ENCODE data around the gene CUL1.
A peak's percentile ranks its signal among the peaks of the same experiment; 100 is the strongest.

CUL1 gene

GRCh38 chr7:148712678-148713329 lies 14.1 kb downstream of the CUL1 start:
- TF ChIP-seq JUND (IDR thresholded peaks at IDR 0.05; ENCODE audit: low read depth) = no peak
- in situ Hi-C loops (cut with HindIII; ENCODE audit: low pct_unique_long_range_greater_than_20kb, low sequenced_read_pairs) = no loop called here
- no peak for DNase-seq (ENCODE audit: low read depth in 1 of 2, low spot score in 1 of 2)

GRCh38 chr7:148714498-148714897 lies 15.8 kb downstream of the CUL1 start:
- TF ChIP-seq JUND (IDR thresholded peaks at IDR 0.05; ENCODE audit: low read depth) = no peak
- in situ Hi-C loops (cut with HindIII; ENCODE audit: low pct_unique_long_range_greater_than_20kb, low sequenced_read_pairs) = no loop called here

GRCh38 chr7:148715027-148715426 lies 16.3 kb downstream of the CUL1 start:
- in situ Hi-C loops (cut with HindIII; ENCODE audit: low pct_unique_long_range_greater_than_20kb, low sequenced_read_pairs) = no loop called here
- no peak for DNase-seq (ENCODE audit: low read depth in 1 of 2, low spot score in 1 of 2)
- TF ChIP-seq JUND (IDR thresholded peaks at IDR 0.05; ENCODE audit: low read depth) = no peak

More at GRCh38 chr7:148714498-148714897, 15.8 kb downstream of the CUL1 start:
- DNase-seq (ENCODE audit: low read depth in 1 of 2, low spot score in 1 of 2) = no peak

GRCh38 chr7:148717266-148717793 lies 18.6 kb downstream of the CUL1 start:
- no peak for TF ChIP-seq JUND (IDR thresholded peaks at IDR 0.05; ENCODE audit: low read depth)
- peak in 1 of 2 experiments; percentile 51 for DNase-seq (ENCODE audit: low read depth in 1 of 2, low spot score in 1 of 2)
- in situ Hi-C loops (cut with HindIII; ENCODE audit: low pct_unique_long_range_greater_than_20kb, low sequenced_read_pairs) = no loop called here

GRCh38 chr7:148718431-148718830 lies 19.7 kb downstream of the CUL1 start:
- no peak for TF ChIP-seq JUND (IDR thresholded peaks at IDR 0.05; ENCODE audit: low read depth)
- in situ Hi-C loops (cut with HindIII; ENCODE audit: low pct_unique_long_range_greater_than_20kb, low sequenced_read_pairs) = no loop called here
- no peak for DNase-seq (ENCODE audit: low read depth in 1 of 2, low spot score in 1 of 2)

- in situ Hi-C loops (cut with HindIII; ENCODE audit: low pct_unique_long_range_greater_than_20kb, low sequenced_read_pairs) = no loop called here
- no peak for TF ChIP-seq JUND (IDR thresholded peaks at IDR 0.05; ENCODE audit: low read depth)
- no peak for DNase-seq (ENCODE audit: low read depth in 1 of 2, low spot score in 1 of 2)
Measured at GRCh38 chr7:148719753-148720152, 21.1 kb downstream of the CUL1 start.

- DNase-seq (ENCODE audit: low read depth in 1 of 2, low spot score in 1 of 2) = no peak
- no peak for TF ChIP-seq JUND (IDR thresholded peaks at IDR 0.05; ENCODE audit: low read depth)
- in situ Hi-C loops (cut with HindIII; ENCODE audit: low pct_unique_long_range_greater_than_20kb, low sequenced_read_pairs) = no loop called here
Measured at GRCh38 chr7:148720472-148720871, 21.8 kb downstream of the CUL1 start.

- no peak for DNase-seq (ENCODE audit: low read depth in 1 of 2, low spot score in 1 of 2)
- in situ Hi-C loops (cut with HindIII; ENCODE audit: low pct_unique_long_range_greater_than_20kb, low sequenced_read_pairs) = no loop called here
- no peak for TF ChIP-seq JUND (IDR thresholded peaks at IDR 0.05; ENCODE audit: low read depth)
Measured at GRCh38 chr7:148721390-148721789, 22.7 kb downstream of the CUL1 start.

GRCh38 chr7:148722340-148723165 lies 23.9 kb downstream of the CUL1 start:
- DNase-seq (ENCODE audit: low read depth in 1 of 2, low spot score in 1 of 2) = no peak
- in situ Hi-C loops (cut with HindIII; ENCODE audit: low pct_unique_long_range_greater_than_20kb, low sequenced_read_pairs) = no loop called here
- no peak for TF ChIP-seq JUND (IDR thresholded peaks at IDR 0.05; ENCODE audit: low read depth)

- in situ Hi-C loops (cut with HindIII; ENCODE audit: low pct_unique_long_range_greater_than_20kb, low sequenced_read_pairs) = no loop called here
- no peak for TF ChIP-seq JUND (IDR thresholded peaks at IDR 0.05; ENCODE audit: low read depth)
- no peak for DNase-seq (ENCODE audit: low read depth in 1 of 2, low spot score in 1 of 2)
Measured at GRCh38 chr7:148723166-148723559, 24.5 kb downstream of the CUL1 start.

- DNase-seq (ENCODE audit: low read depth in 1 of 2, low spot score in 1 of 2) = no peak
- in situ Hi-C loops (cut with HindIII; ENCODE audit: low pct_unique_long_range_greater_than_20kb, low sequenced_read_pairs) = no loop called here
- no peak for TF ChIP-seq JUND (IDR thresholded peaks at IDR 0.05; ENCODE audit: low read depth)
Measured at GRCh38 chr7:148723846-148724245, 25.1 kb downstream of the CUL1 start.

GRCh38 chr7:148726385-148726784 lies 27.7 kb downstream of the CUL1 start:
- no peak for DNase-seq (ENCODE audit: low read depth in 1 of 2, low spot score in 1 of 2)
- in situ Hi-C loops (cut with HindIII; ENCODE audit: low pct_unique_long_range_greater_than_20kb, low sequenced_read_pairs) = no loop called here
- TF ChIP-seq JUND (IDR thresholded peaks at IDR 0.05; ENCODE audit: low read depth) = no peak

Data from T47D (cell line).